GM18909 (cell line): ENCODE results near the gene ZNF667.

Source experiments
- ATAC-seq: cut with Tn5 transposase; IDR thresholded peaks from one replicate; pipeline ENCODE4 v1.9.1; 2021; ENCODE audit warnings: mild to moderate bottlenecking; ENCODE audit not compliant: unreplicated experiment, poor library complexity

ZNF667 gene

GRCh38 chr19:56393119-56394012 lies 83.8 kb downstream of the ZNF667 start, which contains the start of gene ZNF582:
Gene ZNF582 (minus strand): TSS chr19:56393534. CDS start chr19:56391752, 1,782 bp downstream.
- peak; percentile 85 for ATAC-seq
